HG03280 (cell line): ENCODE results near the gene CACTIN.

Experiments
- ATAC-seq: cut with Tn5 transposase; IDR thresholded peaks from one replicate; pipeline ENCODE4 v1.9.1; 2021; ENCODE audit warnings: mild to moderate bottlenecking, moderate library complexity; ENCODE audit not compliant: unreplicated experiment

Gene CACTIN

DNA sequence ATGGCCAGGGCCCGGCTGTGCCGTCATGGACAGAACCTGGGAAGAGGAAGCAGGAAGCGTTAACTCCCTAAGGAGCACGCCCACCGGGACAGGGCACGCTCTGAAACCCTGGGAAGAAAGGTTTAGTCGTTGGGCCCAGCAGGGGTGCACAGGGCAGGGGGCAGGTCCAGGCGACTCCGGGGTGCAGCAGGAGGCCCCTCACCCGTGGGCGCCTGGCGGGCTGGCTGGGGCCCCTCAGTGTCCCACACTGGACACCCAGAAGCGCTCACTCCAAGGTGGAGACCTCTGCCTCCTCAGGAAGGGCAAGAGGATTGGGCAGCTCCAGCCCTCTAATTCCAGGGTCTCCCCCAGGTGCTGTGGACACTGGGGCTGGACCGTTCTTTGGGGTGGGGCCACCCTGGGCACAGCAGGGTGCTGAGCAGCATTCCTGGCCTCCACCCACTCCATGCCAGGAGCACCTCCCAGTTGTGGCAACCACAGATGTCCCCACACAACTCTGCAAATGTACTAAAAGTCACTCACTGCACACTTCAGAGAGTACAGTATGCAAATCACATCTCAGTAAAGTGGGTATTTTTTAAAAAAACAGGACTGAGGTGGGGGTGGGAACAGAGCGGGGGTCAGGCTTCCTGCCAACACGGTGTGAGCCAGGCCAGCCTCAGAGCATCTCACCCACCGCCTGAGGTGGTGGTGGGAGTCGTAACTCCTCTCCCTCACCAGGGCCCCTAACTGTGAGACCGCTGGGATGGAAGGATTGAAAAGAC lies 38.5 kb upstream of the CACTIN start:
- ATAC-seq: no peak

GRCh38 chr19:3663838-3664237 lies 37.2 kb upstream of the CACTIN start:
- ATAC-seq: no peak

DNA sequence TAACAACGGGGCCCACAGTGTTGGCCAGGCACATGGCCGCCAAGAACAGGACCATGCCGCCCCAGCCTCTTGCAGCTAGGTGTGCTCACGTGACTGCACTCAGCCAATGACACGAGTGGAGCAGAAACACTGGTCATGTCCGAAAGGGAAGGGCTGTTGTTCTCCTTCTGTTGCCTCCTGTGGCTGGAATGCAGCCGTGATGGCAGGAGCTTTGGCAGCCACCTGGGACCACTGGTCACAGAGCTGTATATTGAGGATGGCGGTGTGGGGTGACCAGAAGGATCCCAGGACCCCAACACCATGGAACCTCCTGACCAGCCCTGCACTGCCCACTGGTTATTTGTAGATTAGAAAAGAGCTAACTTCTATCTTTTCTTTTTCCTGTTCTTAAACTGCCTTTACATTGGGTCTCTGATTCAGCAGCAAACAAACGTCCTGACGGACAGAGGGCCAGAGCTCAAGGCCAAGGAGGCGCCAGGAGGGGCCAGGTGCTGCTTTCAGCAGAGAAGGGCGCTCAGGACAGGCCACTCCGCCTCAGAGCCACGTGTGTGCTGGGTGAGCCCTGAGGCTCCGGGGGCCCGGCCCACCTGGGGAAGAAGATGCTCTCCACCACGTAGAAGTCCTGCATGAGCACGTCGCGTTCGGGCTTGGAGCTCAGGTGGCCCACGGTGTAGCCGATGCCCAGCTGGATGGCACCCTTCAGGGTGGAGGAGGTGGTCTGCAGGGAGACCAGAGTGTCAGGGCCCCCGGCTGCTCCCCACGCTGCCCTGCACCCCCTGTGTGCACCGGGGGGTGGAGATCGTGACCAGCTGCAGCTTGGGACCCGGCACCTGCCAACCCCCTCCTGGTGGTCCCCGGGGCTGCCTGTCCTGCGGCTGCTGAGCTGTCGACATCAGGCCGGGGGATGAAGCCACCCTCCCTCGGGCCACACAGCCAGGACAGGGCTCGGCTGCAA lies 35.0 kb upstream of the CACTIN start:
- no peak for ATAC-seq

GRCh38 chr19:3660493-3661219 lies 34.1 kb upstream of the CACTIN start:
- no peak for ATAC-seq

DNA sequence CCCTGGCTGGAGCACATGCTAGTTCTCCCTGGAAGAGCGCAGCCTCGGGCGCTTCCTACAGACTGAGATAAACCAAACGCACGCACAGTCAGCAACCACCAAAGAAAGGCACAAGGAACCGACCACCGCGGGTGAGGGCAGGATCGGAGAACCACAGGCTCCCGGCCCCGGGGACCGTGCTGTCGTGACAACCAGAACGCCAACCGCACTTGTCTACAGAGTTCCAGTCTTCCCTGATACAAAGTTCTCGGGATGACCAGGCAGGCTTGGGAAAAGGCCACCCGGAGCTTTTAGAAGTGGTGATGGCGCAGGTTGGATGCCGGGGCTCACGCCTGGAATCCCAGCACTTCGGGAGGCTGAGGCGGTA lies 33.1 kb upstream of the CACTIN start:
- ATAC-seq: no peak

DNA sequence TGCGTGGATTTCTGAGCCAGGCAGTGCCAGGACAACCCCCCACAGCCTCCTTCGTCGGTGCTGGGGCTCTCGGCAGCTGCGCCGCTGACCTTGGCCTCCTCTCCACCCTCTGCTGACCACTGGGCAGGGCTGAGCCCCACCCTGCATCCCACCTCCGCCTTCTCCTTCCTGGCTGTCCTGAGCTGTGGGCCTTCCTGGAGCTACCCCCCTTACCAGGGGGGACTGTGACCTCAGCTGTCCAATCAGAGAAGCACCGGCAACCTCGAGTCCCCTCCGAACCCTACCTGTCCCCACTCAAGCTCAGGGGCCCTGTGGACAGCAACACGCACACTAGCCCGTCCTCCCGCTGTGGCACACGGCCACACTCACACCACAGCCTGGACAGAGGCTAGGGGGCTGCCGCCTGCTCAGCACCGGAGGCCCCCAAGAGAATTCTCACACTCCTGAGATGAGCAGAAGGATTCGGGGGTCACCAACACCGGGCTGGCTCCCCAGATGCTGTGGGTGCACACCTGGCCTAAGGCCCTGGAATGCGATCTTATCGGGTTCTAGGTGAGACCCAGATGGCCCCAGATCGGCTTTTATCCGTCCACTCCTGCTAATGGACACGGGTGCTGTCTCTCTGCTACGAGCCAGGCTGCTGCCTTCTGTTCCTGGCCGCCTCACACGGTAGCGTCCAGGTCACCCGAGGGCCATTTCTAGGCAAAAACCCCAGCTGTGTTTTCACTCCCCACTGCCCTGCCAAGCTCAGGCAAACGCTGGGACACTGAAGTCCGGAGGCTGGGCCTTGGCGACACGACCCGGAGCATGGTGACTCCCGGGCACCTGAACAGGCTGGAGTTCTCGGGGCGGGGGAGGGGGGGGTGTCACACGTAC lies 32.5 kb upstream of the CACTIN start:
- no peak for ATAC-seq

DNA sequence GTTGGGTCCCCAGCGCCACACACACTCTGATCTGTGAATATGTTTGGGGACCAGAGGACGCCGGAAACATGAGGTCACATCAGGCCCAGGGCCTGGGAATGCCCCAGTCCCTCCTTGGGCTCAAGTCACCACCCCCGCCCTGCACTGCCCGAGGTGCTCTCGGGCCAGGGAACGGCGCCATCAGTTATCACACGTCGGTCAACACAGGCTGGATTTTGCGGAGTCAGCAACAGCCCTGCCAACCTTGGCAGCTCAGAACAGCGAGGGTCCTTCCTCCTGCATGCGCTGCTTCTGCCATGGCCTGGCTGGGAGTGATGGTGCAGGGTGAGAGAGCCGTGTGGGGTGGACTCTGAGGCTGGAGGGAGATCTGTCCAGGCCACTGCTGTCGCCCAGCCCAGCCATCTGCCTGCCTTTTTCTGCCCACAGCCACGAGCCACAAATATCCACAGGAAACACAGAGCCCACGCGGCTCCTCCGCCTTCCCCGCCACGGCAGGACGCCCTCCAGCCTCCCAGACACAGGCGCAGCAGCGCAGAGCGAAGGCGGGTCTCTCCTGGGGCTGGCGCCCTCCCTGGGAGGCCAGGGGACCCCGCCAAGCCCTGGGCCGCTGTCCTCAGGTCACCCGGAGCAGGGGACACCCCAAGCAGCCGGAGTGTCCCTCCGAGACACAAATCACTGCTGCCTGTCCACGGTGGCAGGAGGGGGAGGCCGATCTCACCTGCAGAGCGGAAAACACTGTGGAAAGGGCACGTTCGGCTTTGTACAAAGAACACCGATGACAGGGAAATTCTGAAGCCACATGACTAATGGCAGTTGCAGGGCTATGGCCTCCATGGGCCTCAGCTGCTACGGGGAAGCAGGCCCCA lies 31.6 kb upstream of the CACTIN start:
- no peak for ATAC-seq

GRCh38 chr19:3657395-3657769 lies 30.8 kb upstream of the CACTIN start:
- no peak for ATAC-seq

DNA sequence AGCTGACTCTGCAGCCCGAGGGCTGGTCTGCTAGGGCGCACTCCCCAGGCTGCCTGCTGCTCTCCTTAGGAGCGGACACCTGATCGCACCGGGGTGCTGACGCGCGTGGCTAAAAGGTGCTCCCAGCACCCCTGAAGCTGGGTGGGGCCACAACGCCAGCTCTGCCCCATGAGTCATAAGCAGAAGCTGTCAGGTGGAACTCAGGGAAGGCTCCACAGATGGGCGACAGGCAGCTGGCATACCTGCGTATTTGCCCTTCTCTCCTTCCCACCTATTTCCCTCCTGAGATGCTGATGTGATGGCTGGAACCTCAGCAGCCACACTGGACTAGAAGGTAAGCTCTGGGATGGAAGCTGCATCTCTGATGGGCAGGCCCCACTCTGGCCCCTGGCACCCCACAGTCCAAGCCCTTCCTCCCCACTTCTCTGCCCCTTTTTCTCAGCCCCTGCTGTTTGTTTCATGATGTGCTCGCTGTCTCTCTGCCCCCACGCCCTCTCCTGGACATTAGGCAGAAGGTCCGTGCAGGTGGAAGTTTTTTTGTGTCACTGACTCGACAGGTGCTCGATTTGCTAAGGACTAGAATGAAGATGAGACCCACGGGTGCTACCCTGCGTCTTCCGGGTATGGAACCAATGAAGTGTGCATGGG lies 30.3 kb upstream of the CACTIN start:
- no peak for ATAC-seq

DNA sequence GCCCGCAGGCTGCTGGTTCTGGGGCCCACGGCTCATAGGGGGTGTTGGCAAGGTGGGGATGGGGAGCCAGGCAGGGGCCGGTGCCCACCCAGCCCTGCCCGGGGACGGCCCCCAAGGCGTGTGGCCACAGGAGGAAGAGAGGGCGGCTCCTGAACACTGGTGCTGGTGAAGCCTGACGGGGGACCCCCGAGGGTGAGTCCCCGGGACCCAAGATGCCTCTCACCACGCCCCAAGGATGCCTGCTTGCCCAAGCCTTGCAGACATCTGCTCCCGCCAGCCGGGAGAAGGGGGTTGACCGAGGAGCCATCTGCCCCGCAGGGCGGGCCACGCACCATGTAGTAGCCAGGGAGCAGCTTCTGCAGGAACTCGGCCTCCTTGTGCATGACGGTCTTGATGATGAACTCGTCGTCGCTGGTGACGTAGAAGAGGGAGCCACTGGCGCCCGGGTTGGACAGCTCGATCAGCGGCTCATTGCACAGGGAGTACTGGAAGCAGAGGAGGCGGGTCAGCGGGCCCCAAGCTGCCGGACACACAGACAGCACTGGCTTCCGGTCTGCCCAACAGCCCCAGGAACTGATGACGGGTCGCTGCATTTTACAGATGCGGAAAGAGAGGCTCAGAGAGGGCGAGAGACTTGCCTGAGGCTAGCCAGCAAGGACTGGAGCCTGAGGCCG lies 29.6 kb upstream of the CACTIN start:
- no peak for ATAC-seq

DNA sequence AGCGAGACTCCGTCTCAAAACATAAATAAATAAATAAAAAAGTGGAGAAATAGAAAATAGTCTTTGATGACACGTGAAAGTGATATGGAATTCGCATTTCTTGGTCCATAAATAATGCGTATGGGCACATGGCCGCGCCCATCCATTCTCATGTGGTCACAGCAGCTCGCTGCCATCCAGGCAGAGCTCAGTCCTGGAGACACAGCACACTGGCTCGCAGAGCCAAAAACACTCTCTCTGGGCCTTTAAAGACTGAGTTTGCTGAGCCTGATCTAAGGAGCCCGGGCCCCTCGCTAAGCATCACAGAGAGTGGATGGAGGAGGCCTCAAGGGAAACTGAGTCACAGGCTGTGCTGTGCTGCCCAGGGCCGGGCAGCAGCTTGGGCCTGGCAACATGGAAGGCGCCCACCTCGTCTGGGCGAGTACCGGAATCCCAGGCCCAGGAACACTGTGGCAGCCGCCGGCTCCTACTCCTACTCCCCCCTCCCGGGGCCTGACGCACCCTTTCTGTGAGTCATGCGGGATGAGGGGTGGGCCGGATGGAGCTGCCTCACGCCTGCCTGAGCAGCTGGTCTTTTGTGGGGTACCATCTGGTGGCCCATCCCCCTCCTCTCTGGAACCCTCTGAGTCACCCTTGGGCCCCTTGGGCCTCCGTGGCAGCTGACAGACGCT lies 28.9 kb upstream of the CACTIN start:
- no peak for ATAC-seq

DNA sequence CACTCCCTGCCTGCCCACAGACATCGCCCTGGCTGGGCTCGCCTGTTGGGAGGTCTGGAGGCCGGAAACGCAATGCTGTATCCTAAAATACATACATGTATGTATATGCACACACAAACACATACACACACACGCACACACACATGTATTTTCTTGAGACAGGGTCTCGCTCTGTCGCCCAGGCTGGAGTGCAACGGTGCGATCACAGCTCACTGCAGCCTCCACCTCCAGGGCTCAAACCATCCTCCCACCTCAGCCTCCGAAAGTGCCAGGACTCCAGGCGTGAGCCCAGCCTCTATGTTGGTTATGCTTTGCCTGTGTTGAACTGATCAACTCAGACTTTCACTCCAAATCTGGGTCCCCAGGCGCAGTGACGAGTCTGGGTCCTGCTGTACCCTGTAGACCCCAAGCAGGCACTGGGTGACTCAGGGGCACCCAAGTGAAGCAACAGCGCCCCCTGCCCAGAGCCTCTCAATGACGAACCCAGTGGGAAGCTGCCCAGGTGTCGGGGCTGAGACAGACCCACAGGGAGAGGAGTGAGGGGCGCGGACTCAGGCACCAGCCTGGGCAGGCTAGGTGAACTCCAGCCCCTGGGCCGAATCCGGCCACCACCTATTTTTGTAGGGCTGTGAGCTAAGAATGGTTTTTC lies 27.4 kb upstream of the CACTIN start:
- no peak for ATAC-seq

DNA sequence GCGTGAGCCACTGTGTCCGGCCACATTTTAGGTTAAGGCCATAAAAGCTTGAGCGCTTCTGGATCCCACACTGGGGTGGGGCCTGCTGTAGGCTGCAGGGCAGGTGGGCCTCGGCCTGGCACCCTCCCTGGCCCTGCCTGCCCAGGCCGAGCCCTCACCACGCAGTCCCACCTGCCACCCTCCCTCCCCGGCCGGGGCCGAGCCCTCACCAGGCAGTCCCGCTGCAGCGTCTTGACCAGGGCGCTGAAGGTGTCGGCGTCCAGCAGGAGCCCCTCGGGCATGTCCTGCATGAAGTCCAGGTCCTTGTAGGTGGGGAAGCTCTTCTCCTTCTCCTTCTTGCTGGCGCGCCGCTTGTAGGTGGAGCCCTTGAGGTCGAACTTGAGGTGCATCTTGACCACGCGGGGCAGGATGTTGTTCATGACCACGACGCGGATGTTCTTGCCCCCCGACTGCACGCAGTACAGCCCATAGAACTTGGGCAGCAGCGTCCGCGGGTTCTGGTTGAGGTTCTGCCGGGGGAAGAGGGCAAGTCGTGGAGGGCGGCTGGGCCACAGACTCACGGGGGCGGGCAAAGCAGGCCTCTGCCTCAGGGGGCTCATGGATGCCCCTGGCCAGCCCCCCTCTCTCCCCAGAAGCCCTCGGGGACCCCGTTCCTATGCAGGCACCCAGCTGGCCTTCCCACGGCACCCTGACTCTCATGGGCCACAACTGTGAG lies 26.6 kb upstream of the CACTIN start:
- ATAC-seq: no peak

GRCh38 chr19:3652422-3652821 lies 25.8 kb upstream of the CACTIN start:
- no peak for ATAC-seq

GRCh38 chr19:3651684-3652083 lies 25.1 kb upstream of the CACTIN start:
- no peak for ATAC-seq

- ATAC-seq: no peak
Measured at GRCh38 chr19:3649888-3650287, 23.3 kb upstream of the CACTIN start.
